ENCODE measurements around the gene ZNF554.

The ZNF554 gene

GRCh38 chr19:2819540-2820111, at the start of gene ZNF554:
ZNF554 (plus strand) TSS chr19:2819868; CDS start chr19:2820072, 204 bp downstream.
- no peak for FAIRE-seq

GRCh38 chr19:2770055-2771013, 49.3 kb upstream of the ZNF554 start:
- FAIRE-seq: no peak

GRCh38 chr19:2771786-2772674, 47.6 kb upstream of the ZNF554 start:
- no peak for FAIRE-seq

GRCh38 chr19:2774083-2774679, 45.5 kb upstream of the ZNF554 start:
- FAIRE-seq: no peak

- no peak for FAIRE-seq
These were observed 44.6 kb upstream of the ZNF554 start for GRCh38 chr19:2774953-2775555.

GRCh38 chr19:2775556-2776430, 43.9 kb upstream of the ZNF554 start:
- no peak for FAIRE-seq

- FAIRE-seq: no peak
These were observed 41.5 kb upstream of the ZNF554 start for GRCh38 chr19:2777952-2778683.

GRCh38 chr19:2779121-2779740, 40.4 kb upstream of the ZNF554 start:
- no peak for FAIRE-seq

- no peak for FAIRE-seq
These were observed 39.4 kb upstream of the ZNF554 start for GRCh38 chr19:2780284-2780683.

GRCh38 chr19:2782329-2782935, 37.2 kb upstream of the ZNF554 start:
- no peak for FAIRE-seq

GRCh38 chr19:2782936-2783780, 36.5 kb upstream of the ZNF554 start, which contains the start of gene SGTA:
SGTA (minus strand) TSS chr19:2783273; CDS start chr19:2769068, 14,205 bp downstream.
- no peak for FAIRE-seq

GRCh38 chr19:2783781-2784145, 35.9 kb upstream of the ZNF554 start:
- no peak for FAIRE-seq

- no peak for FAIRE-seq
These were observed 34.2 kb upstream of the ZNF554 start, which contains the start of gene THOP1 for GRCh38 chr19:2785244-2785997. THOP1 (plus strand) TSS chr19:2785503; CDS start chr19:2785663, 160 bp downstream.

GRCh38 chr19:2787115-2787514, 32.6 kb upstream of the ZNF554 start:
- FAIRE-seq: no peak

- no peak for FAIRE-seq
These were observed 31.4 kb upstream of the ZNF554 start for GRCh38 chr19:2788237-2788636.

GRCh38 chr19:2790194-2790556, 29.5 kb upstream of the ZNF554 start:
- no peak for FAIRE-seq

- no peak for FAIRE-seq
These were observed 29.0 kb upstream of the ZNF554 start for GRCh38 chr19:2790557-2791271.
